Islet precursor cell (in vitro differentiated cells): Measurements from ENCODE around the gene FEZ2.
A peak's percentile ranks its signal among the peaks of the same experiment; 100 is the strongest.

Experiments
- DNase-seq: peaks from one replicate; pipeline ENCODE4 v3.0.0-alpha.2; 2018

FEZ2 gene

DNA sequence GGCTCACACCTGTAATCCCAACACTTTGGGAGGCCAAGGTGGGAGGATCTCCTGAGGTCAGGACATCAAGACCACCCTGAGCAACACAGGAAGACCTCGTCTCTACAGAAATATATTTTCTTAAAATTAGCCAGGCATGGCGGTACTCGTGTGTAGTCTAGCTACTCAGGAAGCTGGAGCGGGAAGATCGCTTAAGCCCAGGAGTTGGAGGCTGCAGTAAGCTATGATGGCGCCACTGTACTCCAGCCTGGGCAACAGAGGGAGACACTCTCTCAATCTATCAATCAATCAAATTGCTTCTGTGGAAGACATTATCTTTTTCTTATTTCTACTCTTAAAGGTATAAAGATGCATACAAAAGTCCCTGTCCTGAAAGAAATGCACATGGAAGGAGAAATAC is 11.3 kb downstream of the FEZ2 start:
- DNase-seq, result no peak

DNA sequence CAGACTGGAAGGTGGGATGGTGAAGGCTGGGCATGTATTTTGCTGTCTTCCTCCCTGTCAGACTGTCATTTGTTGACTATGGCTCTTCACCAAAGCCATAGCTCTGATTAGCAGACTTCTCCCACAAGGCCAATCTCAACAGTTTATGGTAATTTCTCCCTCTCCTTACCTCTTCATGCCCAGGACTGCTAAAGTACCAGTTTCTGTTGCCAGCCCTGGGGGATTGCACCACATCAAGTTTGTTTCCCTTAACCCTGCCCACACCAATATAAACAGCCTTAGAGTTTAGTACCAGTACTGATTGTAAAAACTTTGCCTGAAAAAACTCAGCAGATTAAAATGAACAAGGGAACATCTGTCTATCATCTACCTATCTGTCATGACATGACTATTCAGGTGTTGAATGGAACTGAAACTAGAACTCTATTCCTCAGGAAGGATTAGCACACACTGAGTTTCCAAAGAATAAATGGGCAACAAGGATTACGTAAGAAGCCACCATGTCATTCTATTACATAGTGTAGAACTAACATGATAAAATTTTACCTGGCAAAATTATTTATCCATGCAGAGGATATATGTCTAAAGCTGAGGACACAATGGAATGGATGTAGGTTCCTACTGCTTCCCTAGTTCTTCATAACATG is 13.7 kb downstream of the FEZ2 start:
- no peak for DNase-seq

- no peak for DNase-seq
These were observed 15.0 kb downstream of the FEZ2 start for GRCh38 chr2:36582951-36583350.

DNA sequence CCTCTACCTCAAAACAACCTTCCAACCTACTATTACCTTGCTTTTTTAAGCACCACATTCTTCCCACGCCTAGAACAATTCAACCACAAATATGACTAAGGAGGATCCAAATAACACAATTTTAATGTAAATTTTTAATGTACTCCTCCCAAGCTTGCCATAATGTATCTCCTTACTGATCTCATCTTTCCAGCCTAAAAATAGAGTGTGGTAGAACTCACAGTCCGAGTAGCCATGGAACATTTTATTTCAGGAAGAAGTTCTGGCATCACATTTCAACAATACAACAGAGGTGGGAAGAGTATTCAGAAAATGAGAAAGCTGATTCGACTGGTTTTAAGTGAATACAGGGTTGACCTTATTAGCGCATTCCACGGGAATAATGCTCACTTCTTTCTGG is 15.4 kb downstream of the FEZ2 start:
- no peak for DNase-seq

DNA sequence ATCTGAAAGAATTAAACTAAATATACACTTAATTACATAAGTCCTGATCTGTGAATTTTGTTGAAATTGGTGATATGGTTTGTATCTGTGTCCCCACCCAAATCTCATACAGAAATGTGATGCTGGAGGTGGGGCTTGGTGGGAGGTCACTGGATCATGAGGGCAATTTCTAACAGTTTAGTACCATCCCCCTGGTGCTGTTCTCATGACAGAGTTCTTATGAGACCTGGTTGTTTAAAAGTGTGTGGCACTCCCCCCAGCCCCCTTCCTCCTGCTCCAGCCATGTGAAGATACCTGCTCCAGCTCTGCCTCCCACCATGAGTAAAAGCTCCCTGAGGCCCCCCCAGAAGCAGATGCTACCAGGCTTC is 18.7 kb downstream of the FEZ2 start:
- DNase-seq, result no peak

GRCh38 chr2:36578343-36579296 is 19.3 kb downstream of the FEZ2 start:
- no peak for DNase-seq

DNA sequence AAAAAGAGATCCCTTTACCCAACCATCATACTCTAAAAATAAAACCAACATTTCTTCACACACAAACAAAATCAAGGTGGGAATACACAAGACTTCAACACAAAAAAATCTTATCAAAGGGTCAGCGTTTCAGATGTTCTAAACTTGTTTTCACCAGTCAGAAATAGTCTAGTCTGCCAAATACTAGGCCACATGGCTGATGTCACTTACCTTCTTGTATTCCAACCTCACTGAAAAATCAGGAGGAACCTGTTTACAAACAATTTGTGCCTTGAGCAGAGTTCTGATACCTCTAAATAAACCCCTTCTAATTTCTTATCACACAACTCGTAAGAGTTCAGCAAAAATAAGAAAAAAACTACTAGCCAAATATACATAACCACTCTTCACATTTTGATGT is 20.1 kb downstream of the FEZ2 start:
- DNase-seq, result no peak

GRCh38 chr2:36574560-36574959 is 23.4 kb downstream of the FEZ2 start:
- no peak for DNase-seq

- no peak for DNase-seq
These were observed 24.8 kb downstream of the FEZ2 start for GRCh38 chr2:36573165-36573564.

DNA sequence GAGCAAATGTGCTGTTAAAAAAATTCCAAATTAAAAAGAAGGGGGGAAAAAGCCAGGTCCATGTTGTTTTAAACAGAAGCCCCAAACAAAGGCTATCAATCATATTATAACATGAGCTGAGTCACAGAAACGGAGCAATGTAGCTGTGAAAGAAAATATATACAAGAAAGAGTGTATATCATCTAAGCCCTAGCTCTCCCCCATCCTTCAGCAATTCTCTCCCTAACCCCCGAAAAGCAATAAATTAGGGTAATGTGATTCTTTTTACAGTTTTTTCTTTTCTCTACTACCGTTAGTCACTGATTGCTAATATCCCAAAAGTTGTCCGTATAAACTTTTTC is 25.3 kb downstream of the FEZ2 start:
- no peak for DNase-seq

DNA sequence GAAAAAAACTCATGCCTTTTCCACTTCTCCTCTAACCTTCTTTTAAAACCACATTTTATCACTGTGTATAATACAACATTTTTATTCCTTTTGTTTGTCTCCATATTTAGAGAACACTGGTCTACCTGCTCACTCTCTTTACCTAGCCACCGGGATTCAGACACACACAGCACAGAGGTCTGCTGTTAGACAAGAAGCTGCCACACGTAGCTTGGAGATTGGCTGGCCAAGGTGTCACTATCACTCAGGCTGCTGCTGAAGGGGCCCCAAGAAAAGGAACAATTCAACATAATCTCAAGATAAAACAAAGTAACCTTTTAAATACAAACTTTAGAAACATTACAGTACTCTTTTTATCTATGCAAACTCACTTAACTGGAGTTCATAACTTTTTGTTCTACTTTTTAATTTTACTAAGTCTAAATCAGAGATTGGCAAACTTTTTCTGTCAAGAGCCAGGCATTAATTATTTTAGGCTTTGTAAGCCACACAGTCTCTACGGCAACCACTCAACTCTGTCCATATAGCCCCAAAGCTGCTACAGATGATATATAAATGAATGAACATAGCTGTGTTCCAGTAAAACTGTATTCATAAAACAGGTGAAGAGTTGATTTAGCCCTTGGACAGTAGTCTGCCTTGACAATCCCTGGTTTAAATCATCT is 25.8 kb downstream of the FEZ2 start:
- DNase-seq, result peak; percentile 57

GRCh38 chr2:36570416-36570815 is 27.6 kb downstream of the FEZ2 start:
- DNase-seq, result no peak

DNA sequence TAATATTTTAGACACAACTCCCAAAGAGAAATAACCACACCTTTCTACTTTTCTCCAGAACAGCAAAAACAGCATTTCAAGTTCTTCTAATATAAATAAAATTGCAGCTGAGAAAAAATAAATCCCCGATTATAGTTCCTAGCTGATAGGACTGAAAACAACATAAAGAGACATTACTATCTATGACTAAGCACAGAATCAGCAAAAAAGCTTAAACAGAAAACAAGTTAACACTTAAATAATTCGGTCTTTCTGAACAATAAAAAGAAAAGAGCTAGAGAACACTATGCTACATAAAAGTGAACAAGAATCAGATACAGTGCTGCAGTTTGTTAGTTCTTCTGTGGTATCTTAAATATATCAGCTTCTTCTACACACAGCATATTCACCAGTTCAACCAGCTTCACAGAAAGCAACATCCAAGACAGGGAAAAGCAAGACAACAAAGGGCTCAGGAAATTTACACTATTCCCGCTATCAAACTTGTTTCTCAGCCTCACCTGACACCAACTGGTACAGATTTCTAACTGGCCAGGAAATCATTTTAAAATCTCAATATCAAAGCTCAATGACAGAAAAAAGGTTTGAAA is 28.6 kb downstream of the FEZ2 start:
- DNase-seq, result no peak

- DNase-seq, result no peak
These were observed 29.3 kb downstream of the FEZ2 start for GRCh38 chr2:36568516-36569246.

- no peak for DNase-seq
These were observed 30.1 kb downstream of the FEZ2 start for GRCh38 chr2:36567711-36568408.

DNA sequence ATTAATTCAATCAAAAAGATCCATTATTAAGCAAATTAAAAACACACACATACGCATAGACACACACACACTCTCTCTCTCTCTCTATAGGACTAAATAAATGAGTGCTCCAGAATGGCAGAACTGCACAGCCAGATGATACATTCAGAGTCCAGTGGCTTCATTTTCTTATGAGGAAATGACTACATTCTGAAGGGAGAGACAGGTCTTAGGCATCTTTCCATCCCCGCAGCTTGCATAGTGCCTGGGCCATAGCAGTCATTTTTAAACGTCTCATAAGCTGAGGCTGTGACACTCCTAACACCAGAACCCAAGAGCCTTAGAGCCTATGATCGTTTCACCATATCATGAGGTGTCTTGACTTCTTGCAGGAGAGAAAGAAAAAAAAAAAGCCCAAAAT is 31.1 kb downstream of the FEZ2 start:
- DNase-seq, result no peak

- DNase-seq, result no peak
These were observed 32.3 kb downstream of the FEZ2 start for GRCh38 chr2:36565712-36566111.

GRCh38 chr2:36564377-36564930 is 33.5 kb downstream of the FEZ2 start:
- no peak for DNase-seq

- DNase-seq, result peak; percentile 83
These were observed 34.9 kb downstream of the FEZ2 start for GRCh38 chr2:36562973-36563532.

DNA sequence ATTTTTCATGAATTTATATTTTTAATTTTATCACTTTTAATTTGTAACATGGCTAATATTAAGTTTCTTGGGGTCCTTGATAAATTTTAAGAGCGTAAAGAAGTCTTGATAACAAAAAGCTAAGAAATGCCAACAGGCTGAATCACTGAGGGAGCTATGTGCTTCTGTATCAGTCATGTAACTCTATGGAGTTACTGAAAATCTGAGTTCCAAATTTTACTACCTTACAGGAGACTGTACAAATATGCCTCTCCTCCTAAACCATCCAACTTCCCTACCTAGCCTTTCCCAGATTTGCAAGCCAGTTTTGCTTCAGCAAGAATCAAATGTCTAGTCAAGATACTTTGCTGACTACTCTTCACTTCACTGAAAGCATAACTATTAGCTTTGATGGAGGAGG is 35.7 kb downstream of the FEZ2 start:
- no peak for DNase-seq

DNA sequence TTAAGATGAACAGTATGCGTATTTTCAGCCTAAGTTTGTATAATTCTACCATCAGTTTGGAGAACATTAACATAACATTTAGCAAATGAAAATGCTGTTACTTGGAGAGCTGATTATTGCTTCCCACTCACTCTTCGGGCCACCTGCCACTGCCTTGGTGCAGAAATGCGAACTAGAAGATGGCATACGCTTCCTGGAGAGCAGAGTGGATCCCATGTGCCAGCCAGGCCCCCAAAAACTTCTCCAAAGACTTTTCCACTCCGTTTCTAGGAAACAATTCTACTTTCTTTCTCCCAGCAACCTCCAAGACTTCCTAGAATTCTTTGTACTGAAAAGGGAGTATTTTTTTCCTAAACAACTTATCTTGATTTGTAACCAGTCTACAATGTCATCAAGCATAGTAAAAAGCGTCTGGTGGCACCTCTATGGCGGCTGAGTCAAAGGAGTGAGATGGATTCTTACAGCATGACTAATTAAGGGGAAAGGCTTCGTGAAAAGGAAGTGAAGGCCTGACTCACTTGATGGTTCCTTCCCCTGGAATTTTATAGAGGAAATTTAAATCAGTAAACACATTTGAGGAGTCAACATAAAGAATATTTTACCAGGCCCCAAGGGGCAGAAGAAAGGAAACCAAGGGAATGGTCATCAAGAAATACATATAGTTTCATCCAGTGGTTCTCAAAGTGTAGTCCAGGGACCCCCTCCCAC is 36.6 kb downstream of the FEZ2 start:
- peak; percentile 95 for DNase-seq
